MG63 (cell line): ENCODE measurements around the gene TMEM185A. TPM values are rescaled to one million over a fixed set of nuclear protein-coding genes. Genes with fewer than 3 reads are reported as not detected.
"Not testable (repeated sequence)": the region's sequence is repeated elsewhere in the genome, so short reads cannot be mapped to it uniquely, and the experiment has no call there.

Source experiments
- DNase-seq: peaks from one replicate; pipeline ENCODE4 v3.0.0-alpha.2; 2020
- H3K27me3 ChIP-seq: fragments of 250-450 bp; sonication (Bioruptor Pico); 2 replicates; pipeline ENCODE4 v1.5.1; 2020; ENCODE audit warnings: mild to moderate bottlenecking, moderate library complexity
- H3K36me3 ChIP-seq: fragments of 250-450 bp; sonication (Bioruptor Pico); 2 replicates; pipeline ENCODE4 v1.5.1; 2020; ENCODE audit warnings: mild to moderate bottlenecking, moderate library complexity
- H3K4me3 ChIP-seq: fragments of 250-450 bp; sonication (Bioruptor Pico); 2 replicates; pipeline ENCODE4 v1.5.1; 2020; ENCODE audit warnings: mild to moderate bottlenecking, moderate library complexity
- H3K9me3 ChIP-seq: fragments of 250-450 bp; sonication (Bioruptor Pico); 2 replicates; pipeline ENCODE4 v1.5.1; 2020; ENCODE audit warnings: mild to moderate bottlenecking, moderate library complexity
- total RNA-seq: library from RNA; depleted of rRNA; stranded (reverse); fragments of >200 nt; shearing (Covaris generic); gene quantifications from 2 replicates; pipeline ENCODE4 v1.2.3, GENCODE V29; 2014; ENCODE audit warnings: low replicate concordance; rRNA removed

TMEM185A gene
- total RNA-seq: 11.0 and 18.8 TPM in 2 replicates

DNA sequence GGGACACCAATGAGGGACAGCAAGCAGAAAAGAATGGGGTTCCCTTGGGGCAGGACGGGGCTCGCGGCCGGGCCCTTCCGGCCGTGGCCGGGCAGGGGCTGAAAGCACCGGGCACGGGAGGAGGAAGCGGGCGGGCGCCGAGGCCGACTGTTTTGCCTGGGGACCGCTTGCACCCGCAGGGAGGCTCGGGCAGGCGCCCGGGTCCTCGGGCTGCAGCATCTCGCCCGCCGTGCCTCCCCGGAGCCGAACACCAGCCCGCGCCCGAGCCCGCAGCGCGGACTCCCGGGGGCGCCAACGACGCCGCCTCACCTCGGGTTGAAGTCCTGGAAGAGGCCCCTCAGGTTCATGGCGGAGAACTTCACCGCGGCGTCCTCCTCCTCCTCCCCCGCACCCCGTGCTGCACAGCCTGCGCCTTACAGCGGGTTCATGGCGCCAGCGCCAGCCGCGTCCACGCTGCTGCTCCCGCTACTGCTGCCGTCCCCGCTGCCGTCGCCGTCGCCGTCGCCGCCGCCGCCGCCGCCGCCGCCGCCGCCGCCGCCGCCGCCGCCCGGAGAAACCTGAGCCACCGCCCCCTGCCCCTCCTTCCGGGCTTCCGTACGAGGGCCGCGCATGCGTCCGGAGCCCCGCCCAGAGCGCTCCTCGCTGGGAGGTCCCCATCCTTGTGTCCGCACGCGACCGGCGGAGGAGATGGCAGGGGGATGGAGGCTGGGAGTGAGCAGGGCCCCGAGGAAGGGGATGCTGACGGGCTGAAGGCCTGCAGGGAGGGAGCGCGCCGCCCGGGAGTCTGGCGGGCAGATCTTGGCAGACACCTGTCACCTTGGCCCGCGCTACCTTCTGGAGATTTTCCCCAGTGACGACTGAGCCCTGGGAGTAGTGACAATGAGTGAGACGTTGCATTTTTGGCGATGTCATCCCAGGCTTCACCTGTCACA lies at the start of gene TMEM185A:
TSS of gene TMEM185A (minus strand) at position 559 of the 932 bp plus-strand sequence. CDS start at position 347, 212 bp downstream.
- Histone ChIP-seq H3K9me3 (no peaks in the 10 kb centered on the region), H3K36me3 (no peaks in the 10 kb centered on the region), H3K27me3 (no peaks in the 10 kb centered on the region), H3K4me3 (peak within 1 kb of the TSS; percentile 54)
- DNase-seq: peak; percentile 55

GRCh38 chrX:149681182-149681581 lies 49.6 kb upstream of the TMEM185A start:
- H3K9me3 ChIP-seq: no peaks in the 10 kb centered on the region
- DNase-seq: no peak
- no peaks in the 10 kb centered on the region for H3K27me3 ChIP-seq
- no peaks in the 10 kb centered on the region for H3K36me3 ChIP-seq
- H3K4me3 ChIP-seq: no peak overlapping the region

DNA sequence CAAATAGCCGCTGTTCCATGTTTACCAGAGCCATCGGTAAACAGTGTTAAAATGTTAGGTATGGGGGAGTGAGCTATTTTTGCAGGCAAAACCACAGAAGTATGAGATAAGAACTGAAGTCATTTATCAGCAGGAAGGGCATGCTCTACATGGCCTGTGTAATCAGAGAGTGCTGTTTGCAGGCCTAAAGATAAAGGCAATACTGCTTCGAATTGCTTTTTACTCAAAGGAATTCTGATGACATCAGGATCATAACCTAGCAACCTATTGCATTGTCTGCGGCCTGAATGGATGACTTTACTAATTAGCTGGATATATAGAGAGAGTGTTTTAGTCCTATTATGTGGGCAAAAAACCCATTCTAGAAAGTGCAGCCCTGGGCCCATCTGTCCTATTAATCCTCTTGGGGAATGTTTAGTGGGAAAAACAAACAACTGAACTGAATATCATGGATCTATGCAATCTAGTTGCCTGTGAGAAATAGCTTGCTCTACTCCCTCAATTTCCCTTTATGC lies 47.6 kb upstream of the TMEM185A start:
- not testable (repeated sequence) for DNase-seq, H3K4me3 ChIP-seq, H3K9me3 ChIP-seq, H3K27me3 ChIP-seq, H3K36me3 ChIP-seq

DNA sequence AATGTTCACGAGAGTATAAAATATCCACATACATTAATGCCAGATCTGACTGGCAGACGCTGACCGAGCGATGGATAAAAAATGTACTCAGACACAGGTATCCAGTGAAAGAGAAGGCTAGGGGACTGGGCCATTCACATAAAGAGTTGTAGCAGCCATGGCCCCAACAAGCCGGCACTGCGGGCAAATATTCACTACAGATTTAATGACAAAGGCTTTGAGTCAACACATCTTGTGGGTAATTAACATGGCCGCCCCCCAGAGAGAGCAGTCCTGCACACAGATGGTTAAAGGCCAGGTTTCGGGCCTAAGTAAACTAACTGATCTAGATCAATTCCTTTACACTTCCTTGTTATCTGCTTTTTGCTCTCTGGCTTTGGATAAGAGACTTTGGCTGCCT lies 44.0 kb upstream of the TMEM185A start:
- not testable (repeated sequence) for H3K9me3 ChIP-seq, H3K36me3 ChIP-seq, H3K27me3 ChIP-seq, DNase-seq, H3K4me3 ChIP-seq

GRCh38 chrX:149675088-149675487 lies 43.5 kb upstream of the TMEM185A start:
- not testable (repeated sequence) for H3K27me3 ChIP-seq, H3K4me3 ChIP-seq, H3K9me3 ChIP-seq, H3K36me3 ChIP-seq, DNase-seq

DNA sequence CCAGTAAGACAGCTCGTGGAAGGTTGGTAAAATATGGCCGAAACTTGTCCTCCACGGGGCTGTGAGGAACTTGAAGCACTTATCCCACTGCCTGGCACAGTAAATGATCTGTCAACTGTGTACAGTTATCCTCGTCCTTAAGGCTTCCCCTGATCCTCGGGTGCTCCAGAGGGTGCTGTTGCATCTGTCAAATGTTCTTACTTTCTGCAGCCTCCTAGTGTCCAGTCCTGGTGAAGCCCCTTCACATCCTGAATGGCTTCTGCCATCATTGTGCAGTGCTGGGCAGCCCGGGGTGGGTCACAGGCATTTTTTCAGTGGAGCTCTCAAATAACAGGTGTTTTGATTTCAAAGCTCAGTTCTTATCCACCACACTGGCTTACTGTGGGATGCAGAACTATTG lies 29.0 kb upstream of the TMEM185A start:
- not testable (repeated sequence) for H3K4me3 ChIP-seq, H3K36me3 ChIP-seq, H3K27me3 ChIP-seq, H3K9me3 ChIP-seq, DNase-seq

- H3K36me3 ChIP-seq, H3K27me3 ChIP-seq, H3K9me3 ChIP-seq, H3K4me3 ChIP-seq, DNase-seq: not testable (repeated sequence)
Observed at GRCh38 chrX:149656260-149656884, 24.8 kb upstream of the TMEM185A start.

DNA sequence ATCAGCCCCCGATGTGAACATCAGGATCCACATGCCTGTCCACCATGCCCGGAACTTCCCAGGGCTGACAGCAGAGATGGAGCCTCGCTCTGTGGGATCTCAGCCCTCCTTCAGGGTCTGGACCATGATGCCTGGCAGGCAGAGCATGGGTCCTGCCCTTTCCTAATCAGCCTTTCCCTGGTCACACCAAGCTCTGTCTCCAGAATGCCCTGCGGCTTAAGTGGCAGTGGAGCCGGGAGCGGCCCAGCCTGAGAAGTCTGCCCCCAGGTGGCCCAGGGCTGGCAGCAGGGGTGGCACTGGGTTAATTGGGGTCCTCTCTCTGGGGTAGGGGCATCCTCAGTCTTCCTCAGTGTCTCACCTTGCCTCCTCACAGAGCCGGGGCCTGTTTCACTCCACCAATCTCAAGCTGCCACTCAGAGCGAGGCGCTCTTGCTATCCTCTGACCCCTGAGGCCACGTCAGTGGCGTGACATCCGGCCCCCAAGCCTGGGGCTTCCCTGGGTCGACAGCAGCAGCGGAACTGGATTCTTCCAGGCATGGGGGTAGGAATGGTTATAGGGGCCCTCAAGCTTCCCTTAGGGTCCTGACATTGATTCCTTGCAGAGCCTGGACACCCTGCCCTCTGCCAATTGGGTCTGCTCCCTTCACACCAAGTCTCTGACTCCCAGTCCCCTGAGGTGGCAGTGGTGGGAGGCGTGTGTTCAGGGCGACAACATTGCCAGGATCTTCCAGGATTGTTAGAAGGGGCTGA lies 20.8 kb upstream of the TMEM185A start:
- Histone ChIP-seq H3K9me3 (no peaks in the 10 kb centered on the region), H3K36me3 (no peaks in the 10 kb centered on the region), H3K4me3 (no peak overlapping the region), H3K27me3 (no peaks in the 10 kb centered on the region)
- no peak for DNase-seq

DNA sequence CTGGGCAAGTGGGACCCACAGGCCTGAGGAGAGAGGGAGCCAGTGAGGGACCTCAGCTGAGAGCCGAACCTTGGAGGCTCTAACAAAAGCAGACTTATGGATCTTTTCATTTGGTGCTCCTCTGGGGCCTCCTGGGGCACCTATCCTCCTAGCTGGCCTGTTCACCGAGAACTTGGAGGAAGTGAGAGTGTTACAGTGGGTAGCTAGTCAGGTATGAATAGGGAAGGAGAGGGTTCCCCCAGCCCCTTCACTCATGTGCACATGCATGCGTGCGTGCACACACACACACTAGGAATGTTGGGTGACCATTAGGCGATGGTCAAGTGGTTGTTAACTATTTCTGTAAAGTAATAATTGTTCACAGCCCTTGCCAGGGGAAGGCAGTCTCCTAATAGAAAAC lies 18.6 kb upstream of the TMEM185A start:
- Histone ChIP-seq H3K4me3 (no peak overlapping the region), H3K9me3 (no peaks in the 10 kb centered on the region), H3K27me3 (no peaks in the 10 kb centered on the region), H3K36me3 (no peaks in the 10 kb centered on the region)
- DNase-seq: no peak

DNA sequence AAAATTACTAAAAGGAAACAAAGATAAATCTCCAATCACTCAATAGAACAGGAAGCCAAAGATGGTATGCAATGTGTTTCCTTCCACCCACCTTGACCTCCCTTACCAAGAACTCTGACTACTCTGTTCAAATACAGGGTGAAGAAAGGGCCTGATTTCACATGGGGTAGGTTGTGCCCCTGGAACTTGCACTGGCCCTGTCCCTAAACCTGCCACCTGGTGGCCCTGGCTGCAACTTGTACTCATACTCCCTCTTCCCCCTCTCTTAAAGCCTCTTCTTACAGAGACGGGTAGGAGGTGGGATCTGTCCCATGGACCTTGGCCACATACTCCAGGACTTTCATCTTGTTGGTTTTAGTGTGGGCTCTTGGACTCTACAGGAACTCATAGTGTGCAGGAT lies 17.3 kb upstream of the TMEM185A start:
- Histone ChIP-seq H3K9me3 (no peaks in the 10 kb centered on the region), H3K36me3 (no peaks in the 10 kb centered on the region), H3K4me3 (no peak overlapping the region), H3K27me3 (no peaks in the 10 kb centered on the region)
- DNase-seq: no peak

DNA sequence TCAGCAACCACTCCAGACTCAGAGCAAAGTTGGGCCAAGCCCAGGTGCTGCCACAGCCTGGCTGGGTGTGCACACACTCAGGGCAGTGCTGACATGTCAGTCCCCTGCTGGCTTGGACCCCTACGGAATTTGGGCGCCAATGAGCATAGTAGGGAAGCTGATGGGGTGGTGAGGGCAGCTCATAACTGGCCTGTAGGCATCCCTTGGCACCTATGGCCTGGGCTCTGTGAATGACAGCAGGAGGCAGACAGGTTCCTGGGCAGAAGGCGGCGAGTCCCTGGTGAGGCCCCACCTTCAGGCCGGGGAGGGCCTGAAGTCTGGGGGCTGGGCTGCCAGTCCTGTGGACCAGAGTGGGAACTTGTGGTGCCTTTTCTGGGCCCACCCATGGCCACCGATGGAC lies 15.9 kb upstream of the TMEM185A start:
- no peaks in the 10 kb centered on the region for H3K27me3 ChIP-seq
- H3K9me3 ChIP-seq: no peaks in the 10 kb centered on the region
- no peak overlapping the region for H3K4me3 ChIP-seq
- no peaks in the 10 kb centered on the region for H3K36me3 ChIP-seq
- no peak for DNase-seq

- Histone ChIP-seq H3K4me3 (no peak overlapping the region), H3K27me3 (no peaks in the 10 kb centered on the region), H3K9me3 (no peaks in the 10 kb centered on the region), H3K36me3 (no peaks in the 10 kb centered on the region)
- no peak for DNase-seq
Observed at GRCh38 chrX:149643496-149643895, 11.9 kb upstream of the TMEM185A start.

GRCh38 chrX:149641835-149642234 lies 10.2 kb upstream of the TMEM185A start:
- Histone ChIP-seq H3K27me3 (no peaks in the 10 kb centered on the region), H3K4me3 (no peak overlapping the region), H3K9me3 (no peaks in the 10 kb centered on the region), H3K36me3 (no peaks in the 10 kb centered on the region)
- no peak for DNase-seq

- H3K9me3 ChIP-seq: no peaks in the 10 kb centered on the region
- DNase-seq: no peak
- no peak overlapping the region for H3K4me3 ChIP-seq
- H3K36me3 ChIP-seq: no peaks in the 10 kb centered on the region
- no peaks in the 10 kb centered on the region for H3K27me3 ChIP-seq
Observed at GRCh38 chrX:149641432-149641831, 9.8 kb upstream of the TMEM185A start.

DNA sequence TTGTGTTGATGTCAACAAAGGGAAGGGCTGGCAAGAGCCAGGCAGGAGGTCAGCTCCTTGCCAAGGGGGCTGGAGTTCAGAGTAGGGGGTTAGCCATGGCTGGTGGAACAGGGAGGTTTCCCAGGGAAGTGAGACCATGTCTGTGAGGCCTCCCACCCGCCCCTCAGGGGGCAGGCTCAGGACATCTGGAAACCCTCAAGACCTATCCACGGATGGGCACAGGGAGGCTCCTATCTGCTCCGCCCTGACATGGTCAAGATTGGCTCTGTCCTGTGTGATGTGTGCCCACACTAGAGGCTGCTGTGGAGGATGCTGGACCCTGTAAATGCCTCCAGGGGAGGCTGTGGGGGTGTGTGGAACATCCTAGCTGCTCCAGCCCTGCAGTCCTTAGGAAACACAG lies 8.0 kb upstream of the TMEM185A start:
- Histone ChIP-seq H3K9me3 (no peaks in the 10 kb centered on the region), H3K4me3 (no peak overlapping the region), H3K27me3 (no peaks in the 10 kb centered on the region), H3K36me3 (no peaks in the 10 kb centered on the region)
- DNase-seq: no peak

DNA sequence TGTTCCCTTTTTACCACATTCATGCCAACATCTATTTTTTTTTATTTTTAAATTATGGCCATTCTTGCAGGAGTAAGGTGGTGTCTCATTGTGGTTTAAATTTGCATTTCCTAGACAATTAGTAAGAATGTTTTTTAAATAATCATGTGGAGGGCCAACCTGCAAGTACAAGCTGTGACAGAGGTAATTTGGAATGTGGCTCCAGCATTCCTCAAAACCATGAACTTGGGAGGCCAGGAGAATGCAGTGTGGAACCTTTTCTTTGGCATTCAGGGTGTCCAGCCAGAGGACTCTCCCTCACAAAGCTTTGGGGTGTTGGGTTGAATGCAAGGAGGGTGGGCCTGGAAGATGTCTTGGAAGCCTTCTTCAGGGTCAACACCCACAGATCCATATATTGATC lies 7.3 kb upstream of the TMEM185A start:
- Histone ChIP-seq H3K27me3 (no peaks in the 10 kb centered on the region), H3K9me3 (no peaks in the 10 kb centered on the region), H3K36me3 (no peaks in the 10 kb centered on the region), H3K4me3 (no peak overlapping the region)
- no peak for DNase-seq

DNA sequence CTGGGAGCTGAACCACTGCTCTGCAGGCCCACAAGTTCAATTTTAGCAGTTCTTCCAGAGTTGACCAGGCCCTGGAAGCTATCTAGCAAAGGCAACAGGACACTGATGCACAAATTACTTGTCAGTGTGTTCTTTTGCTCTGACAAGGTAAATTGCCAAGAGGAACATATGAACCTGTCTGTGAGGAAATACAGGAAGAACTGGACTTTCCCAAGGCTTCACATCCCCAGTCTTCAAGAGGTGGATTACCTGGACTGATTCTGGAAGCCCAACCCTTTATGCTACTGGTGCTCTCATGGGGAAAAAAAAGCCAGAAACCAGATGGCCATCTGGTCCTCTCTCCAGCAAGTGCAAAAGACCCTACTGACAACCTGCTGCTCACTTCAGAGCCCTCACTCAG lies 1.9 kb upstream of the TMEM185A start:
- Histone ChIP-seq H3K4me3 (no peak overlapping the region), H3K27me3 (no peaks in the 10 kb centered on the region), H3K9me3 (no peaks in the 10 kb centered on the region), H3K36me3 (no peaks in the 10 kb centered on the region)
- no peak for DNase-seq
